K562 (cell line): ENCODE data around the gene UGT1A6. TPM values are rescaled to one million over a fixed set of nuclear protein-coding genes. Genes with fewer than 3 reads are reported as not detected.

ENCODE experiments used
- ATAC-seq: fragments of 200-7000 bp; cut with Tn5 transposase; 3 replicates; pipeline ENCODE4 v1.9.1; 2020; ENCODE audit warnings: moderate library complexity
- BruUV-seq: library from RNA; stranded (reverse); fragments of 400-500 nt; replicated peaks from 2 replicates; lab custom pipeline; 2021; lab: Mats Ljungman, UMichigan
- CTCF ChIA-PET: fragments of 300-600 bp; formaldehyde crosslinking; extraction: SDS; loops from one replicate; lab custom pipeline; 2021; ENCODE audit warnings: low intra/inter-chr PET ratio; lab: Yijun Ruan, JAX
- POLR2A ChIA-PET: fragments of 300-600, 350-650 bp; sonication (Branson Sonifier 250); formaldehyde crosslinking; extraction: SDS; loops from one replicate; lab custom pipeline; 2021; ENCODE audit warnings: antibody characterized with exemption, inconsistent platforms; lab: Yijun Ruan, JAX
- DNase-seq, 4 experiments: peaks; one replicate each; pipeline versions ENCODE4 v3.0.0 to v3.0.0-alpha.2; 2011 to 2018; ENCODE audit warnings: low spot score in 3 of 4, mixed read lengths in 3 of 4; ENCODE audit errors: extremely low read depth in 1 of 4
- FAIRE-seq: peaks from 2 replicates; lab custom pipeline; 2011; peaks lifted over from hg19 to GRCh38; lab: Jason Lieb, UNC
- H2AFZ ChIP-seq: 2 replicates; pipeline ENCODE4 v1.6.0; 2011; ENCODE audit warnings: low read depth, low read length, control low read depth, inconsistent platforms
- H3K27ac ChIP-seq: fragments of 200-600 bp; 3 replicates; pipeline ENCODE4 v1.8.0; 2011; ENCODE audit warnings: low read depth, mild to moderate bottlenecking, control low read depth, inconsistent platforms, low read length, moderate library complexity, mixed read lengths; ENCODE audit errors: extremely low read depth
- H3K27me3 ChIP-seq, 2 experiments: fragments of 300-600 bp in 1 of 2; 2 replicates in 1 of 2; 3 replicates in 1 of 2; pipeline versions ENCODE4 v1.6.0 to v1.8.0; 2011; ENCODE audit warnings: inconsistent platforms in 2 of 2, low read length in 2 of 2, mild to moderate bottlenecking in 1 of 2, mixed read lengths in 1 of 2, moderate library complexity in 1 of 2; ENCODE audit not compliant: control insufficient read depth in 2 of 2, insufficient read depth in 2 of 2
- H3K36me3 ChIP-seq: fragments of 300-600 bp; 3 replicates; pipeline ENCODE4 v1.8.0; 2011; ENCODE audit warnings: mild to moderate bottlenecking, low read length, inconsistent platforms; ENCODE audit not compliant: control insufficient read depth, insufficient read depth
- H3K4me1 ChIP-seq, 2 experiments: fragments of 200-600 bp in 1 of 2; replicated peaks in 1 of 2; 2 replicates in 1 of 2; 3 replicates in 1 of 2; pipeline versions ENCODE4 v1.5.1 to v1.8.0; 2011; ENCODE audit warnings: inconsistent platforms in 2 of 2, low read length in 2 of 2, mild to moderate bottlenecking in 1 of 2, mixed read lengths in 1 of 2, moderate library complexity in 1 of 2; ENCODE audit not compliant: control insufficient read depth in 2 of 2, insufficient read depth in 2 of 2
- H3K4me2 ChIP-seq: 2 replicates; pipeline ENCODE4 v1.6.1; 2011; ENCODE audit warnings: low read length, control low read depth, inconsistent platforms, mixed read lengths; ENCODE audit not compliant: insufficient read depth
- H3K4me3 ChIP-seq: fragments of 200-600 bp; sonication (generic), shearing (Covaris generic); 2 replicates; pipeline ENCODE4 v1.5.1; 2016; ENCODE audit warnings: control low read depth, inconsistent platforms
- H3K79me2 ChIP-seq: fragments of 200-600 bp; 3 replicates; pipeline ENCODE4 v1.8.0; 2011; ENCODE audit warnings: low read length, inconsistent platforms; ENCODE audit not compliant: control insufficient read depth, insufficient read depth
- H3K9ac ChIP-seq, 2 experiments: 2 replicates each; pipeline versions ENCODE4 v1.6.0 to v1.6.1; 2011; ENCODE audit warnings: low read depth in 2 of 2, low read length in 2 of 2, control low read depth in 1 of 2, inconsistent platforms in 1 of 2, mild to moderate bottlenecking in 1 of 2, mixed read lengths in 1 of 2; ENCODE audit not compliant: insufficient read depth in 1 of 2
- H3K9me1 ChIP-seq: one replicate; pipeline ENCODE4 v1.6.0; 2011; ENCODE audit warnings: inconsistent platforms, mild to moderate bottlenecking, low read length, moderate library complexity; ENCODE audit not compliant: control insufficient read depth, insufficient read depth
- H3K9me3 ChIP-seq: replicated peaks from 2 replicates; pipeline ENCODE4 v1.5.1; 2011; ENCODE audit warnings: low read depth, low read length, inconsistent platforms; ENCODE audit not compliant: control insufficient read depth, insufficient read depth
- H4K20me1 ChIP-seq: replicated peaks from 2 replicates; pipeline ENCODE4 v1.6.1; 2011; ENCODE audit warnings: low read length, inconsistent platforms, mixed read lengths; ENCODE audit not compliant: control insufficient read depth, insufficient read depth
- ETV1 ChIP-seq: fragments of 450-650 bp; conservative IDR thresholded peaks from 2 replicates; pipeline ENCODE4 v1.6.1; 2016; ENCODE audit warnings: missing genetic modification characterization, control low read depth, low read depth, missing compliant biosample characterization
- HMGN3 ChIP-seq: IDR thresholded peaks from 2 replicates; pipeline ENCODE4 v1.6.1; 2011; ENCODE audit warnings: borderline replicate concordance, low read depth, mild to moderate bottlenecking, mixed read lengths, low read length; ENCODE audit not compliant: insufficient read length; ENCODE audit errors: extremely low read depth
- NBN ChIP-seq: fragments of 450-650 bp; IDR thresholded peaks from 2 replicates; pipeline ENCODE4 v1.6.1; 2016; ENCODE audit warnings: low read depth, mild to moderate bottlenecking
- NRF1 ChIP-seq, 2 experiments: fragments of 450-650 bp; IDR thresholded peaks in 1 of 2; conservative IDR thresholded peaks in 1 of 2; 2 replicates each; pipeline ENCODE4 v1.6.1; 2014; ENCODE audit warnings: mild to moderate bottlenecking in 2 of 2
- SIRT6 ChIP-seq: IDR thresholded peaks from one replicate; pipeline ENCODE4 v1.6.1; 2012; ENCODE audit warnings: low read depth, mild to moderate bottlenecking, control low read depth, inconsistent platforms, low read length, moderate library complexity
- SMARCB1 ChIP-seq: IDR thresholded peaks from 2 replicates; pipeline ENCODE4 v1.6.1; 2011; ENCODE audit warnings: improper control_type of control experiment, low read depth; ENCODE audit not compliant: insufficient read length
- XRCC3 ChIP-seq: fragments of 450-650 bp; IDR thresholded peaks from 2 replicates; pipeline ENCODE4 v1.6.1; 2017; ENCODE audit warnings: mild to moderate bottlenecking, moderate library complexity
- ZC3H4 ChIP-seq: sonication (generic); formaldehyde crosslinking; IDR thresholded peaks from 2 replicates; pipeline ENCODE4 v1.9.0; 2021; ENCODE audit warnings: missing genetic modification reagents, borderline replicate concordance
- ZFP30 ChIP-seq: fragments of 250-450 bp; sonication (Bioruptor Pico); IDR thresholded peaks from 2 replicates; pipeline ENCODE4 v1.8.0; 2022; ENCODE audit warnings: moderate library complexity, mild to moderate bottlenecking, inconsistent platforms, borderline replicate concordance
- ZNF699 ChIP-seq: fragments of 250-450 bp; sonication (Bioruptor Pico); IDR thresholded peaks from 2 replicates; pipeline ENCODE4 v1.8.0; 2021; ENCODE audit warnings: mild to moderate bottlenecking, moderate library complexity; ENCODE audit not compliant: insufficient replicate concordance
- ZNF780A ChIP-seq: fragments of 250-450 bp; sonication (Bioruptor Pico); IDR thresholded peaks from 2 replicates; pipeline ENCODE4 v1.5.0; 2021; ENCODE audit warnings: mild to moderate bottlenecking
- ZNF785 ChIP-seq: fragments of 250-450 bp; sonication (Bioruptor Pico); IDR thresholded peaks from 2 replicates; pipeline ENCODE4 v1.4.0; 2020; ENCODE audit warnings: mild to moderate bottlenecking
- WGBS: fragments of 100-300 bp; shearing (Covaris generic); methylation state at CpG from one replicate; pipeline ENCODE4 v1.1.6; 2016; ENCODE audit warnings: low coverage, mixed read lengths; ENCODE audit not compliant: insufficient coverage; ENCODE audit errors: missing lambda C conversion rate; 5-methylcytosine and 5-hydroxymethylcytosine counted together
- in situ Hi-C: fragments of 300-500 bp; cut with MboI; formaldehyde crosslinking; loops from 4 replicates; pipeline ENCODE4 v1.15.0; 2018; ENCODE audit warnings: inconsistent platforms, mixed read lengths
- intact Hi-C: fragments of 100-400 bp; cut with micrococcal nuclease; formaldehyde crosslinking; loops from 2 replicates; pipeline ENCODE4 v1.14.2; 2022
- polyA plus RNA-seq, 8 experiments: library from polyadenylated mRNA; depleted of rRNA in 4 of 8; stranded (reverse) in 5 of 8; unstranded in 3 of 8; fragments of >200 nt; fragmentation: Nextera tagmentation in 2 of 8; fragmentation: Illumina TruSeq in 1 of 8; extraction: Ambion mirVana in 2 of 8; extraction: Trizol in 1 of 8; gene quantifications; 2 replicates each; pipeline versions ENCODE4 v1.2.1 to v1.2.3, GENCODE V29; 2011 to 2014; ENCODE audit warnings: inconsistent platforms in 1 of 8, missing spikeins in 1 of 8
- total RNA-seq, 7 experiments: library from RNA; depleted of rRNA in 6 of 7; stranded (reverse); fragments of >200 nt in 6 of 7; fragmentation: Illumina TruSeq in 2 of 7; extraction: Trizol in 2 of 7; gene quantifications; 2 replicates each; pipeline versions ENCODE4 v1.2.1 to v1.2.3, GENCODE V29; 2011 to 2021; ENCODE audit warnings: low replicate concordance in 1 of 7
- TF ChIP-seq, protein P1 (sequence below), 3 experiments: fragments of 200-800 bp in 1 of 3; sonication (Bioruptor generic) in 1 of 3; sonication (generic) in 1 of 3; formaldehyde crosslinking in 1 of 3; IDR thresholded peaks; 2 replicates each; pipeline versions ENCODE4 v1.6.1 to v1.8.0; 2016 to 2022; ENCODE audit warnings: mild to moderate bottlenecking in 2 of 3, missing compliant biosample characterization in 2 of 3, missing genetic modification characterization in 2 of 3, missing genetic modification reagents in 1 of 3
- TF ChIP-seq, protein P2 (sequence below): sonication (generic); formaldehyde crosslinking; IDR thresholded peaks from 2 replicates; pipeline ENCODE4 v1.8.0; 2023; ENCODE audit warnings: mild to moderate bottlenecking, missing genetic modification reagents

The UGT1A6 gene
- total and polyA plus RNA-seq, 9 of the 15 experiments (the other 6 are each of a cell fraction or from before 2014, with no cell fraction given): not detected

DNA sequence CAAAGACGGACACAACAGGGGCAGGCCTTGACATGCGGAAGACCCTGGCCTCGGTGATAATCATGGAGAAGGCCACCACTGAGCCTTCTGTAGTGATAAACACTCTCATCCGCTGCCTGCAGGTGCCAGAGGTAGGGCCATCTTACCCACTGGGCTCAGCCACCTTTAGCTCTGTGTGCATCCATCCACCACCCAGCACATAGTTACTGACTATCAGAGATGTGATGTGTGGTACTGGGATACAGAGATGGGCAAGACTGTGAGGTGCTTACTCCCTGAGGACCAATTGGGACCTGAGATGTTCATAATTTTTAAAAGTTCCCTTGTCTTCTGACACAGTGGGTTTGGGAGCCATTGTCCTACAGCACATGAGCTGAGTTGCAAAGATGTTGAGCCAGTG is 87.0 kb downstream of the UGT1A6 start:
- Histone ChIP-seq H3K4me2 (no peak overlapping the region), H3K9ac (no peak overlapping the region), H3K27ac (no peak overlapping the region), H3K9me1 (no peaks in the 10 kb centered on the region), H3K27me3 (no peaks in the 10 kb centered on the region), H3K79me2 (no peaks in the 10 kb centered on the region), H4K20me1 (no peaks in the 10 kb centered on the region), H2AFZ (no peak overlapping the region), H3K36me3 (no peaks in the 10 kb centered on the region), H3K9me3 (no peaks in the 10 kb centered on the region), H3K4me1 (no peaks in the 10 kb centered on the region), H3K4me3 (no peak overlapping the region)
- 0% methylated on average over 4 of the region's 4 CpGs for WGBS
- in situ Hi-C loops (no loop called here), intact Hi-C loops (no loop called here)
- ChIA-PET CTCF (no interaction called here), POLR2A (interaction anchor here (0.8 kb wide), 1 partner anchor 15 kb away, joined by 3 read pairs; no protein-coding TSS in a partner anchor)
- DNase-seq (no peak), ATAC-seq (no peak), FAIRE-seq (no peak)
- BruUV-seq: no TSS peak
- no peak for TF ChIP-seq SIRT6
- no peak for TF ChIP-seq XRCC3
- no peak for TF ChIP-seq ZNF785
- TF ChIP-seq ZFP30: no peak
- no peak for TF ChIP-seq ZNF780A
- TF ChIP-seq, protein P1, sequence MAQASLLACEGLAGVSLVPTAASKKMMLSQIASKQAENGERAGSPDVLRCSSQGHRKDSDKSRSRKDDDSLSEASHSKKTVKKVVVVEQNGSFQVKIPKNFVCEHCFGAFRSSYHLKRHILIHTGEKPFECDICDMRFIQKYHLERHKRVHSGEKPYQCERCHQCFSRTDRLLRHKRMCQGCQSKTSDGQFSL (CRISPR knock-in tag; IDR thresholded peaks at IDR 0.05): no peak
- TF ChIP-seq, protein P1 (tag; IDR thresholded peaks at IDR 0.05): no peak
- TF ChIP-seq SMARCB1: no peak
- TF ChIP-seq ZC3H4 (CRISPR knock-in tag): no peak
- no peak for TF ChIP-seq NRF1 (conservative IDR thresholded peaks at IDR 0.05 in 1 of 2, IDR thresholded peaks at IDR 0.05 in 1 of 2)
- TF ChIP-seq, protein P2, sequence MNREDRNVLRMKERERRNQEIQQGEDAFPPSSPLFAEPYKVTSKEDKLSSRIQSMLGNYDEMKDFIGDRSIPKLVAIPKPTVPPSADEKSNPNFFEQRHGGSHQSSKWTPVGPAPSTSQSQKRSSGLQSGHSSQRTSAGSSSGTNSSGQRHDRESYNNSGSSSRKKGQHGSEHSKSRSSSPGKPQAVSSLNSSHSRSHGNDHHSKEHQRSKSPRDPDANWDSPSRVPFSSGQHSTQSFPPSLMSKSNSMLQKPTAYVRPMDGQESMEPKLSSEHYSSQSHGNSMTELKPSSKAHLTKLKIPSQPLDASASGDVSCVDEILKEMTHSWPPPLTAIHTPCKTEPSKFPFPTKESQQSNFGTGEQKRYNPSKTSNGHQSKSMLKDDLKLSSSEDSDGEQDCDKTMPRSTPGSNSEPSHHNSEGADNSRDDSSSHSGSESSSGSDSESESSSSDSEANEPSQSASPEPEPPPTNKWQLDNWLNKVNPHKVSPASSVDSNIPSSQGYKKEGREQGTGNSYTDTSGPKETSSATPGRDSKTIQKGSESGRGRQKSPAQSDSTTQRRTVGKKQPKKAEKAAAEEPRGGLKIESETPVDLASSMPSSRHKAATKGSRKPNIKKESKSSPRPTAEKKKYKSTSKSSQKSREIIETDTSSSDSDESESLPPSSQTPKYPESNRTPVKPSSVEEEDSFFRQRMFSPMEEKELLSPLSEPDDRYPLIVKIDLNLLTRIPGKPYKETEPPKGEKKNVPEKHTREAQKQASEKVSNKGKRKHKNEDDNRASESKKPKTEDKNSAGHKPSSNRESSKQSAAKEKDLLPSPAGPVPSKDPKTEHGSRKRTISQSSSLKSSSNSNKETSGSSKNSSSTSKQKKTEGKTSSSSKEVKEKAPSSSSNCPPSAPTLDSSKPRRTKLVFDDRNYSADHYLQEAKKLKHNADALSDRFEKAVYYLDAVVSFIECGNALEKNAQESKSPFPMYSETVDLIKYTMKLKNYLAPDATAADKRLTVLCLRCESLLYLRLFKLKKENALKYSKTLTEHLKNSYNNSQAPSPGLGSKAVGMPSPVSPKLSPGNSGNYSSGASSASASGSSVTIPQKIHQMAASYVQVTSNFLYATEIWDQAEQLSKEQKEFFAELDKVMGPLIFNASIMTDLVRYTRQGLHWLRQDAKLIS: no peak
- TF ChIP-seq ZNF699 (CRISPR knock-in tag): no peak
- TF ChIP-seq NBN: no peak
- TF ChIP-seq ETV1: no peak
- TF ChIP-seq HMGN3: no peak
